HepG2 (cell line): ENCODE measurements around the gene TEKTIP1. TPM values are rescaled to one million over a fixed set of nuclear protein-coding genes. Genes with fewer than 3 reads are reported as not detected.

Source experiments
- DPF2 ChIP-seq: sonication (generic); formaldehyde crosslinking; IDR thresholded peaks from 2 replicates; pipeline ENCODE4 v1.4.0; 2020; ENCODE audit warnings: mild to moderate bottlenecking, low read depth, missing genetic modification reagents, borderline replicate concordance
- HNF4G ChIP-seq, 2 experiments: sonication (generic) in 1 of 2; formaldehyde crosslinking in 1 of 2; IDR thresholded peaks; 2 replicates each; pipeline versions ENCODE4 v1.4.0 to v1.6.1; 2011 to 2020; ENCODE audit warnings: borderline replicate concordance in 2 of 2, low read depth in 2 of 2, mild to moderate bottlenecking in 2 of 2, low read length in 1 of 2, missing genetic modification reagents in 1 of 2, moderate library complexity in 1 of 2
- RAD21 ChIP-seq: fragments of 450-650 bp; formaldehyde crosslinking; IDR thresholded peaks from 2 replicates; pipeline ENCODE4 v1.5.0; 2020; ENCODE audit warnings: mild to moderate bottlenecking
- SALL1 ChIP-seq: sonication (generic); formaldehyde crosslinking; IDR thresholded peaks from 2 replicates; pipeline ENCODE4 v1.8.0; 2022; ENCODE audit warnings: mild to moderate bottlenecking, missing genetic modification reagents
- SMC3 ChIP-seq: IDR thresholded peaks from 2 replicates; pipeline ENCODE4 v1.6.1; 2011; ENCODE audit warnings: low read length, improper control_type of control experiment
- ZFP36 ChIP-seq: fragments of 150-350 bp; IDR thresholded peaks from 2 replicates; pipeline ENCODE4 v1.6.1; 2018; ENCODE audit warnings: borderline replicate concordance, low read length, low read depth; ENCODE audit not compliant: partially characterized antibody
- ZNF350 ChIP-seq: sonication (generic); formaldehyde crosslinking; IDR thresholded peaks from 2 replicates; pipeline ENCODE4 v1.4.0; 2020; ENCODE audit warnings: mild to moderate bottlenecking, low read depth, missing genetic modification reagents, borderline replicate concordance
- polyA plus RNA-seq, 8 experiments: library from polyadenylated mRNA; depleted of rRNA in 3 of 8; stranded (reverse) in 7 of 8; unstranded in 1 of 8; fragments of >200 nt; fragmentation: Illumina TruSeq in 4 of 8; extraction: Trizol in 4 of 8; gene quantifications; 2 replicates each; pipeline versions ENCODE4 v1.2.1 to v1.2.3, GENCODE V29; 2011 to 2016; ENCODE audit warnings: low read depth in 4 of 8, missing spikeins in 1 of 8, mixed read lengths in 1 of 8; ENCODE audit not compliant: insufficient read depth in 1 of 8
- total RNA-seq, 5 experiments: library from RNA; depleted of rRNA; stranded (reverse); fragments of >200 nt; fragmentation: Illumina TruSeq; extraction: Trizol; gene quantifications; 2 replicates each; pipeline ENCODE4 v1.2.3, GENCODE V29; 2016; ENCODE audit warnings: low read depth in 1 of 5
- TF ChIP-seq, protein P1 (sequence below): sonication (generic); formaldehyde crosslinking; IDR thresholded peaks from 2 replicates; pipeline ENCODE4 v1.4.0; 2020; ENCODE audit warnings: low read depth, mild to moderate bottlenecking, missing genetic modification reagents
- TF ChIP-seq, protein P2 (sequence below): sonication (generic); formaldehyde crosslinking; IDR thresholded peaks from 2 replicates; pipeline ENCODE4 v1.4.0; 2020; ENCODE audit warnings: missing genetic modification reagents, borderline replicate concordance

Gene TEKTIP1
- total and polyA plus RNA-seq, 2 of the 13 experiments (the other 11 are each of a cell fraction or from before 2014, with no cell fraction given): not detected

DNA sequence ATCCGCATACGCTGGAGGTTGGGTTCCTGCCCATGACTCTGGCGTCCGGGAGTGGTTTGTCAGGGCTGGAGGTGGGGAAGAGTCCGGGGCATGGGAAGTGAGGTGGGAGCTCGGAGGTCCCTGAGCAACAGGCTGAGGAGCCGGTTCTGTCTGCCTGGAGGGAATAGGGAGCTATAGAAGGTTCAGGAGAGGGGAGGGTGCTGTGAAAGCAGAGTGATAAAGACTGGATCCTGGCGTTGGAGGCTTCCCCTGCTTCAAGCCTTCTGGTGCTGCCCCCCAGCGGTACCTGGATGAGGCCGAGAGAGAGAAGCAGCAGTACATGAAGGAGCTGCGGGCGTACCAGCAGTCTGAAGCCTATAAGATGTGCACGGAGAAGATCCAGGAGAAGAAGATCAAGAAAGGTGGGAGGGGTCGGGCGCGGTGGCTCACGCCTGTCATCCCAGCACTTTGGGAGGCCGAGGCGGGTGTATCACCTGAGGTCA is 36.3 kb downstream of the TEKTIP1 start (continued):
- TF ChIP-seq, protein P1, sequence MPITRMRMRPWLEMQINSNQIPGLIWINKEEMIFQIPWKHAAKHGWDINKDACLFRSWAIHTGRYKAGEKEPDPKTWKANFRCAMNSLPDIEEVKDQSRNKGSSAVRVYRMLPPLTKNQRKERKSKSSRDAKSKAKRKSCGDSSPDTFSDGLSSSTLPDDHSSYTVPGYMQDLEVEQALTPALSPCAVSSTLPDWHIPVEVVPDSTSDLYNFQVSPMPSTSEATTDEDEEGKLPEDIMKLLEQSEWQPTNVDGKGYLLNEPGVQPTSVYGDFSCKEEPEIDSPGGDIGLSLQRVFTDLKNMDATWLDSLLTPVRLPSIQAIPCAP (CRISPR knock-in tag): no peak
- TF ChIP-seq RAD21 (CRISPR knock-in tag) (peak; percentile 46), SALL1 (peak; percentile 15; the same call in 1 of the 2 replicates), DPF2 (no peak), SMC3 (peak; percentile 71), ZNF350 (CRISPR knock-in tag) (0 out of 2 replicates have a peak, but pooled peaks have one; percentile 26), ZFP36 (peak; percentile 90), HNF4G (IDR thresholded peaks at IDR 0.05; ENCODE audit: borderline replicate concordance, low read depth, low read length) (no peak), HNF4G (CRISPR knock-in tag; IDR thresholded peaks at IDR 0.05; ENCODE audit: borderline replicate concordance, low read depth) (no peak)
- TF ChIP-seq, protein P2, sequence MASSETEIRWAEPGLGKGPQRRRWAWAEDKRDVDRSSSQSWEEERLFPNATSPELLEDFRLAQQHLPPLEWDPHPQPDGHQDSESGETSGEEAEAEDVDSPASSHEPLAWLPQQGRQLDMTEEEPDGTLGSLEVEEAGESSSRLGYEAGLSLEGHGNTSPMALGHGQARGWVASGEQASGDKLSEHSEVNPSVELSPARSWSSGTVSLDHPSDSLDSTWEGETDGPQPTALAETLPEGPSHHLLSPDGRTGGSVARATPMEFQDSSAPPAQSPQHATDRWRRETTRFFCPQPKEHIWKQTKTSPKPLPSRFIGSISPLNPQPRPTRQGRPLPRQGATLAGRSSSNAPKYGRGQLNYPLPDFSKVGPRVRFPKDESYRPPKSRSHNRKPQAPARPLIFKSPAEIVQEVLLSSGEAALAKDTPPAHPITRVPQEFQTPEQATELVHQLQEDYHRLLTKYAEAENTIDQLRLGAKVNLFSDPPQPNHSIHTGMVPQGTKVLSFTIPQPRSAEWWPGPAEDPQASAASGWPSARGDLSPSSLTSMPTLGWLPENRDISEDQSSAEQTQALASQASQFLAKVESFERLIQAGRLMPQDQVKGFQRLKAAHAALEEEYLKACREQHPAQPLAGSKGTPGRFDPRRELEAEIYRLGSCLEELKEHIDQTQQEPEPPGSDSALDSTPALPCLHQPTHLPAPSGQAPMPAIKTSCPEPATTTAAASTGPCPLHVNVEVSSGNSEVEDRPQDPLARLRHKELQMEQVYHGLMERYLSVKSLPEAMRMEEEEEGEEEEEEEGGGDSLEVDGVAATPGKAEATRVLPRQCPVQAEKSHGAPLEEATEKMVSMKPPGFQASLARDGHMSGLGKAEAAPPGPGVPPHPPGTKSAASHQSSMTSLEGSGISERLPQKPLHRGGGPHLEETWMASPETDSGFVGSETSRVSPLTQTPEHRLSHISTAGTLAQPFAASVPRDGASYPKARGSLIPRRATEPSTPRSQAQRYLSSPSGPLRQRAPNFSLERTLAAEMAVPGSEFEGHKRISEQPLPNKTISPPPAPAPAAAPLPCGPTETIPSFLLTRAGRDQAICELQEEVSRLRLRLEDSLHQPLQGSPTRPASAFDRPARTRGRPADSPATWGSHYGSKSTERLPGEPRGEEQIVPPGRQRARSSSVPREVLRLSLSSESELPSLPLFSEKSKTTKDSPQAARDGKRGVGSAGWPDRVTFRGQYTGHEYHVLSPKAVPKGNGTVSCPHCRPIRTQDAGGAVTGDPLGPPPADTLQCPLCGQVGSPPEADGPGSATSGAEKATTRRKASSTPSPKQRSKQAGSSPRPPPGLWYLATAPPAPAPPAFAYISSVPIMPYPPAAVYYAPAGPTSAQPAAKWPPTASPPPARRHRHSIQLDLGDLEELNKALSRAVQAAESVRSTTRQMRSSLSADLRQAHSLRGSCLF: no peak
- TF ChIP-seq, all 625 proteins: peak for 17
